AG09319 (cell line): ENCODE data around the gene RPS6KA6.

Source experiments
- DNase-seq: peaks from one replicate; pipeline ENCODE4 v3.0.0-alpha.2; 2010; ENCODE audit warnings: low read depth; ENCODE audit errors: extremely low read depth
- TF ChIP-seq, protein P1 (sequence below): IDR thresholded peaks from 2 replicates; pipeline ENCODE4 v1.5.1; 2011; ENCODE audit warnings: low read depth, mild to moderate bottlenecking, inconsistent platforms, low read length, moderate library complexity

RPS6KA6 gene

GRCh38 chrX:84168095-84168494, 19.9 kb downstream of the RPS6KA6 start:
- no peak for DNase-seq
- TF ChIP-seq, protein P1, sequence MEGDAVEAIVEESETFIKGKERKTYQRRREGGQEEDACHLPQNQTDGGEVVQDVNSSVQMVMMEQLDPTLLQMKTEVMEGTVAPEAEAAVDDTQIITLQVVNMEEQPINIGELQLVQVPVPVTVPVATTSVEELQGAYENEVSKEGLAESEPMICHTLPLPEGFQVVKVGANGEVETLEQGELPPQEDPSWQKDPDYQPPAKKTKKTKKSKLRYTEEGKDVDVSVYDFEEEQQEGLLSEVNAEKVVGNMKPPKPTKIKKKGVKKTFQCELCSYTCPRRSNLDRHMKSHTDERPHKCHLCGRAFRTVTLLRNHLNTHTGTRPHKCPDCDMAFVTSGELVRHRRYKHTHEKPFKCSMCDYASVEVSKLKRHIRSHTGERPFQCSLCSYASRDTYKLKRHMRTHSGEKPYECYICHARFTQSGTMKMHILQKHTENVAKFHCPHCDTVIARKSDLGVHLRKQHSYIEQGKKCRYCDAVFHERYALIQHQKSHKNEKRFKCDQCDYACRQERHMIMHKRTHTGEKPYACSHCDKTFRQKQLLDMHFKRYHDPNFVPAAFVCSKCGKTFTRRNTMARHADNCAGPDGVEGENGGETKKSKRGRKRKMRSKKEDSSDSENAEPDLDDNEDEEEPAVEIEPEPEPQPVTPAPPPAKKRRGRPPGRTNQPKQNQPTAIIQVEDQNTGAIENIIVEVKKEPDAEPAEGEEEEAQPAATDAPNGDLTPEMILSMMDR = no peak

DNA sequence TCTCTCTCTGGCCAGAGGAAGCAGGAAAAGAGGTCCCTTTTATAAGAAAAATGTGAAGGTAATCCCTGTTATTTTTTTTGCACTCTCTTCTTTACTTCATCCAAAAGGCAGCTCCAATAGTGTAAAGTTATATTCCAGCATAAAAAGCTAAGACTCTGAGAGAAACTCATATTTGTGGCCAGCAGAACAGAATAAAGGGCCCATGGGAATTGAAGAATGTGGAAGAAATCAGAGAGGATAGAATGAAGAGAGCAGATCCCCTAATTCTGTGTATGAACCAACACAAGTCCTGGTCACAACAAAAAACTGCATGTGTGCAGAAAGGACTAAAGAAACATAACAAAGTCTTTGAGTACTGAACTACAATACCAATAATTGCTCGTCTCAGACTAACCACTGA, 22.3 kb downstream of the RPS6KA6 start:
- DNase-seq = no peak
- TF ChIP-seq, protein P1 = no peak

DNA sequence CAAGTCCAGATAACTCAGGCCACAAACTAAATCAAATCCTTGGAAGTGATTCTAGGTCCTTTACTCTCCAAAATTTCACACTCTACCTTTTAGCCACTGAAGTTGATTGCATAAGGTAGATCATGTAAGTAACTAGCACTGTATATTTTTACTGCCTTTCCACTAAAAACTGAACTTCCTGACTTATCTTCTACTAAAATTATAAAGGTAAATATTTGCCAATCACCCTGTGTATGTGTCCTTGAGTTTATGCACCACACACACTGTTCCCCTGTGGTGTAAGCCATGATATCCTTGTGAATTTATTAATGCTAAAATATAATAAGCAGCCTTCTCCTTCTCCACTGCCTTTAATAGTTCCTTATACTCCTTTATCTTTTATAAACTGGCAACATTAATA, 25.6 kb downstream of the RPS6KA6 start:
- TF ChIP-seq, protein P1 = no peak
- DNase-seq = no peak

DNA sequence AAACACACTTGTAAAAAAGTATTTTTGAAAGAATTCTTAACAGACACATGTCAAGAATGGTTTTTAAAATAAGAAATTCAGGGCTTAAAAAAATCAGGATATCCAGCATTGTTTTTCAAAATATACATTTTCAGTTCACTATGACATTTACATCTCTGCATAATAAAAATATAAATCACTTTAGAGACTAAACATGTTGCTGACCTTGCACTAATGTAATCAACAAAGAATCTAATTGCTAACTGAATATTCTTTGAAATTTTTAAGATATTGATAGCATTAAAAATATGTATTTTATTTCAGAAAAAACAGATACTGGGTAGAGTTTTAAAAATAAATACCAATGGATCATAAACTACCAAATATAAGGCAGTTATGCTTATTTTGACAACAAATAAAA, 26.4 kb downstream of the RPS6KA6 start:
- TF ChIP-seq, protein P1 = no peak
- DNase-seq = no peak

DNA sequence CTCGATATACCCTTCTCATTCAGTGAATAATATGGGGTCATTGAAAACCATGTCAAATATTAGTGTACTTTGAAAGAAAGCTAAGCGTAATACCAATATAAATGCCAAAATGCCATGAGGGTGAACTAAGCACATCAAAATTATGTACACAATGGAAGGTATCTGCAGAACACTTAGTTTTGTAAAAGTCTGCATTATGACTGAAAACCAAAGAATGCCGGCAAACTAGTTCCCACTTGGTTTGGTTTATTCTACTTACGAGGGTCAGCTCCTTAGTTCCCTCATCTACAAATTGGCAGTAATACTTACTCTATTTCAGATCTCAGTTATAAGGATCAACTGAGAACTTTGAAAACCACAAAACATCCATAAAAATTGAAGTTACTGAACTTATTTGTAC, 27.3 kb downstream of the RPS6KA6 start:
- DNase-seq = no peak
- TF ChIP-seq, protein P1 = no peak

DNA sequence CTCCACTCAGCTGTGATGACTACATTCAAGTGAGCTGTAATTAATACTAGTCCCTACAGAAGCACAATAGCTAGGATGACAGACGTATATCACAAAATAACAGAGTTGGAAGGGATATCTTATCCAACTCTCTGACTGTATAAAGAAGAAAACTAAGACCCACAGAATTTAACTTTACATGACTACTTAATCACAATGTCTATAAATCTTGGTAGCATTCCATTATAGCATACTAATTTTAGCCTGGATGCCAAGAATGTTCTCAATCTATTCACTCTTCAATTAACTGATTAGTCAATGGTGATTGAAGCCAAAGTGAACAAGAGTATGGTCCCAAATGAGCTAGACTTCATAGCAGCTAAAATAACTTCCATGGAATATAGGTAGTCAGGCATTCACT, 31.2 kb downstream of the RPS6KA6 start:
- TF ChIP-seq, protein P1 = no peak
- DNase-seq = no peak

DNA sequence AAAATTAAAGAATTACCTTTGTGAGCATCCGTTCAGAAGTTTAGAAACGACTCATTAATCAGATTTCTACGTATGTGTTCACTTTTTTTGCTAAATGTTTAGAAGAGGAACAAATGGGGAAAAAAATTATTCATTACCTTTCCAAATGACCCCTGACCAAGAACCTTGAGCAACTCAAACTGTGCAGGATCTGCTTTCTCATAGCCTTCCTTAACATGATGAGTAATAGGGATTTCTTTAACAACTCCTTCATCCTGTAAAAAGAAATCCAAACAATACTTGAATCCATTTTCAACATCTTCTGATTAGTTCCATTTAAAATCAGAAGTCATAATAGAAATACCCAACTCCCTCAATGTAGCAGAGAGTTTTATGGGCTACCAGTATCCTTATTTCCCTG, 32.1 kb downstream of the RPS6KA6 start:
- TF ChIP-seq, protein P1 = no peak
- DNase-seq = no peak
